ENCODE data around the gene ZNF574.

GRCh38 chr19:42028304-42029216 is 47.4 kb upstream of the ZNF574 start:
- TF ChIP-seq TAF1 (IDR thresholded peaks at IDR 0.05; ENCODE audit: low read depth) = no peak
- TF ChIP-seq RAD21 (IDR thresholded peaks at IDR 0.05; ENCODE audit: low read depth) = peak; percentile 13; the same call in 1 of the 2 replicates
- no peak for TF ChIP-seq EP300 (IDR thresholded peaks at IDR 0.05; ENCODE audit: borderline replicate concordance)
- no peak for TF ChIP-seq NFIC (IDR thresholded peaks at IDR 0.05)
